IPS-NIHi7 (cell line): ENCODE measurements around the gene RBKS.
"Not testable (repeated sequence)": the region's sequence is repeated elsewhere in the genome, so short reads cannot be mapped to it uniquely, and the experiment has no call there.

Source experiments
- DNase-seq: peaks from one replicate; pipeline ENCODE4 v3.0.0; 2012; ENCODE audit warnings: mixed read lengths; ENCODE audit errors: extremely low spot score

RBKS gene

DNA sequence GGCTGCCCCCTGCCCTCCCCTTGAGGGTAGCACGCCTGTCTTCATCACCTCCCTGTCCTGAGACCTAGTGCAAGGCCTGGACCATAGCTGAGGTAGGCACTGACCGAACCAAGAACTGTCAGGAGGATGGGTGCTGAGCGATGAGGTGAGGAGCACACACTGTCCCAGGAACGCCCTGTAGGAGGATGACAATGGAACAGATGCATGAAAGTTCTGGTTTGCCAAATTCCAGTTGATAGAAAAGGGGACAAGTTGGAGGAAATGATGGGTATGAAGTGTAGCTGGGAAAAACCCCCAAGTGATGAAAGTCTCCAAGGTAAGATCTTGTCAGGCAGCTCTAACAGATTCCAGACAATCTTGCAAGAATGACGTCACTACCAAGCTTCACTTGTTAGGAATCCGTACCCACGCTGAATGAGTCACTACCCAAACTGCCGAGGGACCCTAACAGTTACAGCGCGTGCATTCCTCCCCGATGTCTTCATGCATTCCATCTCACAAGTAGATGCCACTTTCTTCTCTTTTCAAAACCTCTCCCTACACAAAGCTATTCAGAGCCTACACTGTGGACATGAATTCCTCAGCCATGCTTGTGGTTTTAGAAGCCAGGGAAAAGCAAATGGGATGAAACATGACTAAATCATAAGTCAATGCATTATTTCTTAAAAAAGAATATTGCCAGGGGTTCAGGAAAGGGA is 91.1 kb downstream of the RBKS start:
- peak; percentile 70 for DNase-seq

DNA sequence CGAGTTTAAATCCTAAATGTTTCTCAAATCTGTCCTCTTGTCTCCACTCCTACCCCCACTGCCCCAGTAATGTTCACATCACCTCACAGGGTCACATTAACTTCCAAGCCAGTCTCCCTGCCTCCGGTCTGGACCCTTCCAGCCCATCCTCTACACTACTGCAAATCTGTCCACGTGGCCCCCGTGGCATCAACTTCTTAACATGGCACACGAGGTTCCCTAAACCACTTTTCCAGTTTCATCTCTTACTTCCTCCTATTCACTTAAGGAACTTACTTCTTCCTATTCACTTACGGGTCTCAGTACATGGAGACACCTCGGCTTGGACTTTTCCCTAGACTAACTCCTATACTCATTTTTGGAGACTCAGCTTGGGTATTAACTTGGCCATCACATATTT is 91.7 kb downstream of the RBKS start:
- DNase-seq, result no peak

DNA sequence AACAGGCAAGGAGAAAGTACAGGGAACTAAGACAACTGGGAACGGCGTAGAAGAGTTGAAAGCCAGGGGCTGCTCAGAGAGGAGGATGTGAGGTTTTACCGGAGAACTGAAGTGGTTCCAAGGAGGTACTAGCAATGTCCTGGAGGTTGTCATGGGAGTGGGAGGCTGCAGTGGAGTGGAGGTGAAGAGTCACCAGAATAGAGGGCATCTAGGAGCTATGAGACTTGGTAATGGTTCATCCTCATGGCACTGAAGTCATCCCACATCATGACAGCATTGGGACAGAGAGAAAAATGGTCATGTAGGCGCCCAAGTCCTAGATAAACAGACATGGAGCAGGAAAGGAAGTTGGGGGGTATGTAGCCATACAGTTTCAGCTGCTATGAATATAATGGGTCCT is 92.3 kb downstream of the RBKS start:
- no peak for DNase-seq

DNA sequence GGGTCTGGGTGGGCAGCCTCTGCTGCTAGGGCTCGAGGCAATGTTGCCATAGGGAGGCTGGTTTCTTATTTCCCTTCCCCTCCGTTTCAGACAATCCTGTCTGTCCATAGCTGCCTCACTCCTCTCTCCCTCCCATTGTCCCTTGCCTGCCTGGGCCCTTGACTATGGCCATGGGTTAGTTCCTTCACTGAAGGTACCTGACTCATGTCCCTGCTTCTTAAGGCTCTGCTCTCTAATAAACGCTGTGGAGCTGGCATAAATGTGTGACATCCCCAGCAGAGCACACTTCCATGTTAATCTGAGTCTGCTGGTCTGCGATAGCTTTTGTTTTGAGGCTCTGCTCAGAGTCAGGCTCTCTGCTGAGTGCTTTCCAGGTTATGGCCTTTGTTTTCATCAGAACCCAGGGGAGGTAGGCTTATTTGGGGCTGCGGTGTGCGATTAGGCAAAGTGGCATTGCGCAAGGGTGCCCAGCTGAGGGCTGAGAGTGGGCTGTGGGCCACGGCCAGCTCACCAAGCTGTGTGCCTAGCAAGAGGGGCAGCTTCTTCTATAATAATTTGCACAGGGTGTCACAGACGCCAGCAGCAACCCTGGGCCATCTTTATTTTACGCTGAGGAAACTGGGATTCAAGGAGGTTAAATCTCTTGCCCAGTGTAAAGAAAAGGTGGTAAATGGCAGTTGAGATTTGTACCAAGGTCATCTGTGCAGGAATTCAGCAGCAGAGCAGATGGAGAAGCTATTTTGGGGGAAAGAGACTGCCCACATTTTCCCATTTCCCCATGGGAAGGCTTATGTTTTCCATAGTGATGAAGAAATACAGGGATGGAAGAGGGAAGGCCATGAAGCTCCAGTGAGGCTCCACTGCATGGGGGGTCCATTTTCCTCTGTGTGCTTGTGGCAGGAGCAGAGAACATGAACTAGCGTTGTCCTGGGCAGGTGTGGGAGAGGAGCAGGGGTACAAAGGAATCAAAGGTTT is 93.1 kb downstream of the RBKS start:
- DNase-seq, result no peak

DNA sequence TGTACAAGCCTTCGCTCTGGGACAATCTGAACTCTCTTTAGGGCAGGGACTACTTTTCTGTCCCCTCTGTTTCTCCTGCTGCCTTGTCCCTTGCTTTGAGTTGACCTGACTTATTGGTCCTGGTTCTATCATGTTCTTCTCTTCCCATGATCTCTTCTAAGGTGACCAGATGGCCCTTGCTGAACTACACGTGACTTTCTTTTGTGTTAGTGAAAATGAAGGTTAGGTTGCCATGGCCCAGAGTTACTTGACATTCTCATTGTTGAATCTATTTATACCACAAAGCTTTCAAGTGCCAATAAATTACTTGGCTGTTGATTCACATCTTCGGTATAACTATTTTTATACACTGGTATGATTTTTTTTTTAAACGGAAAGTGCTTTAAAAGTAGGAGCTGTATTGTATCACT is 94.3 kb downstream of the RBKS start:
- DNase-seq, result no peak

DNA sequence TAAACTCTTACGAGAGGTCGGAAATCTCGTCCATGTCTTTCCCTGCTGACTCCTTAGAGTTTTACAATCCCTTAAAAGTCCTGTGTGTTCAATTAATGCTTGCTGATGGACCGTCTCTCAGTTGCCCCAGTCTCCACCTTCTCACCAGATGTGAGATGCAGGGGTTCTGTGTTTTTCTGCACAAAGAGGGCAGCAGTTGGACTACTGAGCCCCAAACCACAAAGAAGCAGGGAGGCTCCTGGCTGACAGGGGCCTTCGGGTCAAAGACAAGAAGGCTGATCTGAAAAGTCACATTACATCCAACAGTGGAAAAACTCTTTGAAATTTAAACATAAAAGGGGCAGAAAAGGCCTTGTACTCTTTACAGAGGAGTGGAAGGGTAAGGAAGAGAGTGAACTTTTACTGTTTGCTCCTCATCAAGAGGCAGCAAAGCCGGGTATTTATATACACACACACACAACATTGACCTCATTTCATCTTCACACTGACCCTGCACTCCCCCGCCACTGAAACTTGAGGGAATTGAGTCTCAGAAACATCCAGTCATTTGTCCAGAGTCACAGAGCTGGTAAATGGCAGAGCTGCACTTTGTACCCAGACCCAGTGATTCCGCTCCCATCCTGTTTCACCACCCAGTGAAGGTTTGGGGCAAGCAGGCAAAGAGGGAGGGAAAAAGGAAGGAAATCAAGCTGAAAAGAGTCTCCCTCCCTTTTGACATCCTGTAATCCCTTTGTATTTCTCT is 94.9 kb downstream of the RBKS start:
- no peak for DNase-seq

DNA sequence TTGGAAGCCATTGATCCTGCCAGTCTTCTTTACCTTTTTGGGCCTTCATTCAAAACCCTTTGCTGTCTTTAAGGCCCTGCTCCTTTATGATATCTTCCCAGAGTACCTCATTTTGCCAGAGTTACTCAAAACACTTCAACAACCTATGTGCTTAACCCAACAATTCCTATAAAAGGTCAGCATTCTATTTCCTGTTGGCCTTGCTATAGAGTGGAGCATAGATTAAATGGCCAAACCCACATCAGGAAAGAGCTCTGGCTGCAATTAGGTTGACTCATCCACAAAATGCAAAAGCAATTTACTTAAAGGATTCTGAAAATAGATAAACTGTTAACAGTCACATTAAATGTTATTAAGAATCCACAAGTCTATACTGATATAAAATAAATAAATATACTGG is 97.4 kb downstream of the RBKS start:
- no peak for DNase-seq

DNA sequence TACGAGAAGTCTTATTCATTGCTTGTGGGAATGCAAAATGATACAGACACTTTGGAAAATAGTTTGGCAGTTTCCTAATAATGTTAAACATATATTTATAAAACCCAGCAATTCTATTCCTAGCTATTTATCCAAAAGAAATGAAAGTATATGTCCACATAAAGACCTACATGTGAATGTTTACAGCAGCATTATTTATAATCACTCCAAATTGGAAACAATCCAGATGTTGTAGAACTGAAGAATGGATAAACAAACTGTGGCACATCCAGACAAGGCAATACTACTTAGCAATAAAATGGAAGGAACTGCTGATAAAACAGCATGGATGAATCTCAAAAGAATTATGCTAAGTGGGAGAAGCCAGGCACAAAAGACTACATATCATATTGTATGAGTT is 99.4 kb downstream of the RBKS start:
- DNase-seq, result no peak

DNA sequence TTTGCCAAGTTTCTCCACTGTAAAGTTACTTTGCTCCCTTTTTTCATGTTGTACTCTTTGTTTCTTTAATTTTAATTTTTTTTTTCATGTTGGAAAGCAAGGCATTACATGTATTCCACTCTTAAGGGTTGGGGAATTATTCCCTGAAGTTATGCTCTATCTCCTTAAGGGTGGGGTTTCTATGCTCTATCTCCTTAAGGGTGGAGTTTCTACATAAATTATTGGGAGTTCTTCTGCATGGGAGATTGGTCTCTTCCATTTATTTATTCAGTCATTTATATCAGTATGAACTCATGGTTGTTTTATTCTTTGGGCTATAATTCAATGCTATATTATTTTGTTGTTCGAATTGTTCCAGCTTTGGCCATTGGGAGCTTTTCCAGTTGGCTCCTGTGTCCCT is 107.5 kb downstream of the RBKS start:
- DNase-seq, result no peak

DNA sequence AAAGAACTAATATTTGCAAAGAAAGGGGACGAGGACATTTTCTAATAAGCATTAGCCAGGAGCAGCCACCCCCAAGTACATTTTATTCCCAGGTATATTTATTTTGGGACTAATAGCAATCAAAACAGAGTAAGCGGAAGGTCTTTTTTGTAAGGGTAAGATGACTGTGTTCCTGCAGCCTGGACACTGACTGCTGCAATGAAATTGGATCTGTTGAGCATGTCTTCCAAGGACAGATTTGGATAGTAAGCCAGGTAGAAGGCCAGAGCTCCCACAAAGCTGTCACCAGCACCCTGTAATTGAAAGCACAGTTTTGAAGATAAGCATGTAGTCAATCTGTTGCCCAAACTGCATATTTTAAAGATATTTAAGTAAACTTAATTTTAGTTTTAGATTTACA is 108.7 kb downstream of the RBKS start:
- DNase-seq, result no peak

DNA sequence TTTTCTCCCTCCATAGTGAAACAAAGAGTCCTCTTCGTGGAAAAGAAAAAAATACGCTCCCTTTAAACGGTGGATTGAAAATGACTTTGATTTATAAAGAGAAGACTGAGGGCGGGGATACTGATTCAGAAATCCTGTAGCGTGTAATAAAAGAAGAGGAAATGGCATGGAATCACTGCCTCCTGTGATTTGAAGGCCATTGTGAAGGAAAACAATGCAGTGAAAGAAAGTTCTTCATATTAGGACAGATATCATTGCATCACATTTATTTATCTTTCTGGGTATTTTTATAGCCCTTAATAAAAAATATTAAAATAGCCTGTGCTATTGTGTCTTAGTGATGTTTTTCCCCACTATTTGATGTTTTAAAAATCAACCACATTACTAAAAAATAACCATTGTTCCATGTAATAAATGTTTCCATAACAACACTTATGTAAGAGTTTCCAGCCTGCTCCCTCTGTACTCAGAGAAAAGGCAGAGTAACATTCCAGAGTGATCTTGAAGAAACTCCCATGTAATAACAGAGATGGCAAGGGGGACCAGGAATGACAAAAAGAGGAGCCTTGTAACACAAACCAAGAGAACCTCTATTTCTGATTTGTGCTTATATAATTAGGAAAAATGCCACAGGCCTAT is 110.7 kb downstream of the RBKS start:
- DNase-seq, result no peak

DNA sequence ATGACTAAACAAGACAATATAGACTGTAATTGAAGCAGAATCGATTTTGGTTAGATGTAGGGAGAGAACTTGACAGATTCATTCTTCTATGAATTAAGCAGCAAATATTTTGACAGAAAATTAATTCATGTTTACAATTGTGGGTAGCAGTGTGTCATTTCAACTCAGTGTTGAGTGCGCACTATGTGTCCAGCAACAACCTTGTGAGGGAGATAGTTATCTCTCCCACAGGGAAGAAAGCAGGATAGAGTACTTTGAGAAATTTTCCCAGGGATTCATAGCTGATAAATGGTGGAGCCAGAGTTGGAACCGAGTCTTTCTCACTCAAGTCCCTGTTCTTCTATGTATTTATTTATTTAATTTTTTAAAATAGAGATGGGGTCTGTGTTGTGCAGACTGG is 113.5 kb downstream of the RBKS start:
- DNase-seq, result no peak

DNA sequence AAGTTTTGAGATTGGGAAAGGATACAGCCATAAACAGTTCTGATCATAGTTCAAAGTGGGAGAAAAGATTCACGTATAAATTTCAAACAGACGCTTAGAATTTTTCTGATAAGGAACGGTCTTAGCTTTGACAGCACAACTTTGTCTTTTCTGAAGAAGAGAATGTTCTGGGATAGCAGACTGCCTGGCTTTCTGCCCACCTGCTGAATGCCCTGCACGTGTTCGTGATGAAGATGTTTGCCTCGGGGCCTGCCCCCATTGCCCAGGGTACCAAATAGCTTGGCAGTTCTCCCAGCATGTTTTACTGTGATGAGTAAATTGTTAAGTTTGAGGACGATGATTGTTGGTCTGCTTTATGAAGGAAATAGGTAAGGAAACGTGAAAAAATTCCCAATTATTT is 114.1 kb downstream of the RBKS start:
- DNase-seq, result no peak

DNA sequence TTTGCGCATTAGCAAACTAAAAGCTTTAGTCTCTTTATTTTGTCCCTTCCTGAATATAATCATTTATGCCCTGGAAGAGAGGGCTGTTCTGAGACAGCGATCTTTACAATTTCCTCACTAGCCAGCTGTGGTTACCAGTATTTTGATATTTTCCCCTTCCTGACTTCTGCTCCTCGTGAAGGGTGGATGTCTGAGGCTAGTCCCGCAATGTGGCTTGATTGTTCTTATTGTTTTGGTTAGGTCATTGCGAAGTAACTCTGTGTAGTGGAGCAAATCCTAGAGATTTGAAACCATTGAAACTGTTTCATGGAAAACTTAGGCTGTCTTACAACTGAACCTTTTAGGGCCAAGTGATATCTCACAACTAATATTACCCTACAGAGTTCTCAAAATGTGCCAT is 116.2 kb downstream of the RBKS start:
- no peak for DNase-seq

DNA sequence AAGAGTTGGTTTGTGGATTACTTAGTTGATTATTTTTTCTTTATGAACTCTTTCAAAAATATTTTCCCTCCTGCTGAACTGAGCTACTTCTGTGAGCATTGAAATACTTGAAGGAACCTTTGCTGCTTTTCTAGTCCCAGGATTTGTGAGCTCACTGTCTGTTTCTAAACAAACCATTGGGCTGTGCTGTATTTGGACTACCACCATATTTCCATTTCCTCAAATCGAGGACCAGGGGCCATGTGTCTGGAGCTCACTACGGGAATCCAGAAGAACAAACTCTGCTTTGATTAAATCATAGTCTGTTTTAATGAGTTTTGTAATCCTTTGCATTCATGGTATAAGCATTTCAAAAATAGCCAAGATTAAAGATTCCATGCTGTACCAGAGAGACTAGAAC is 117.4 kb downstream of the RBKS start:
- no peak for DNase-seq

DNA sequence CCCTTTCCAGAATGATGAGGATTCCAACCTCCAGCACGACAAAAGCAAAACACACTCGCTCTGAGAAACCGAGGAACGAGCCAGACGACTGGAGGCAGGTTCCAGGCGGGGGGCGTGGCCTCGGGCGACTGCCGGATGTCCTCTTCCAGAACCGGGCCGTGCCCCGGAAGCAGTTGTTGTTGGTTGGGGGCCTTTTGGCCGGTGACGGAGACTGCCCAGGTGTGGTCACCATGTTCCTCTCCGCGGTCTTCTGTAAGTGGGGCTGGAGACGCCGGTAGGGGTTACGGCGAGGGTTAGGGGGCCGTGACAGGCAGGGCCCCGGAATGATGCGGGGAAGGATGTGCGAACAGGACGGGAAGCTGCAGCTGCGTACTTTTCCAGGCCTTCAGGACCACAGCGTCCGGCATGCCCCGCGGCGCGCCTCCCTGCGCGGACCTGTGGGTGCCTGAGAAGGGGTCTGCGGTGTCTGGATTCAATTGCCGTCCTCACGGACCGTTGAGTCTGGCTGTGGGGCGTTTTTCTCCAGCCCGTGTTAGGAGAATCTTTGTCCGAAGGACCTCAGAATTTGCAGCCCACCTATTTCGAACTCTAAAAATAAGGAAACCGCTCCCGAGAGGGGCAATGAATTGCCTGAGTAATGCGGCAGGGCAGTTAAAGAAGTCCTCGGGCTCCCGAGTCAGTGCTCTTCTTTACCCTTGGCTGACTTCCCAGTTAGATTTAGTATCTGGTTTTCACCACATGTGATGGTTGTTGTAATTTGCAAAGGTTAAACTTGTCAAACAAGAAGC is 118.4 kb downstream of the RBKS start, which contains the start of gene MRPL33:
Gene MRPL33, plus strand, starts transcription at position 172 of the 788 bp plus-strand sequence. Its CDS starts 59 bp downstream, at position 231.
- DNase-seq, result peak; percentile 99

DNA sequence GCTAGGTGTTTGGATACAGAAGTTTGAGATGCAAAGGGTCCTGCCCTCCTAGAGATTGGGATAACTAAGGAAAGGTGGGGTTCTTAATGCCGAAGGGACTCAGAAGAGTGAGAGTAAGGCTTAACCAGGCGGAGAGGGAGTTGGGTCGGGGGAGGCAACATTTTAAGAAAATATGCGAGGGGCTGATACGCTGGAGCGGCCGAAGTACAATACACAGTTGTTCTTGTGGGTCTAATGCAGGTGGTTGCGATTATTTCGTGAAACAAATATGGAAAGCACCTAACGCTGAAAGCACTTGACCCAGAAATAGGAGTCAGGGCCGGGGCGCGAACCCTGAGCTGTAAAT is 119.0 kb downstream of the RBKS start:
- no peak for DNase-seq

DNA sequence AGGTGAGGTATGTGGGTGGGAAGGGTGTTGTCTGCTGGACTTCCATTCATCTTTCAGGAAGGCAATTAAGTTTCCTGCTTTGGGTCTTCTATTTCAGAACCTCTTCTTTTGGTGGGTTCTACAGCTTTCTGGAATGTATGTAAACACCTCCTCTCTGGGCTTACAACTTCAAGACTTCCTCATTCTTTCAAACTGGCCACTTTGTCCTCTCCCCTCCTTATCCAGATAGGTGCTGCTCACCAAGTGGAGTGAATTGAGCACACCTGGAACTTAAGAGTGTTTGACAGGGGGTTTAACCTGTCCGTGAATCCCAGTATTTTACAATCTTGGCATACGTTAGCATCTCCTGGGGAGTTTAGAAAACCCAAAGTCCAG is 123.9 kb downstream of the RBKS start:
- no peak for DNase-seq

DNA sequence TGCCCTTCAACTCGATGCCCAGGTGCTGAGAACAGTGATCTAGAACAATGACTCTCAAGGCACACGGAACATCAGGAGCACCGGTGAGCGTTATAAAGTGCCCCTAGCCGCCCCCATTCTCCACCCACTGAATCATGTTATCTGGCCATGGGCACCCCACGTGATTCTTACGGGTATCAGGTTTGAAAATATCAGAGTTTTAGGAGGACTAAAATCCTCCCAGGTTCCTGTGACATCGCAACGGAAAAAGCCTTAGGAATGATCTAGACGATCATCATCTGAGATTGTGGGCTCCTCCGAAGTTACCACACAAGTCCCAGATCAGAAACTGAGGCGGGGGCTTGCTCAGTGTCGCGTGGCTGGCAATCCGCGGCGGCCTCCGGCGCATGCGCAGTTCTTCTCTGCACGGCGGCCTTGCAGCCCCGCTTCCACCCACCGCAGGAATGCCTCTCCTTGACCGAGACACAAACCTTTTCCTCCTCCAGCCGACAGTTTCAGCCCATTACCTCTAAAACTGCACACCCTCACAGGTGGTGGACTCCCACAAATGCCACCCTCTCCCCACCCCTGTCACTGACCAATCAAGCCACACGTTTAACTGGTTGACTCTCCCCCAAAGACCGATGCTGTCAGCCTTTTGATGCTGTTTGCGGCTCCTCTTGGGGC is 124.4 kb downstream of the RBKS start:
- DNase-seq, result no peak

DNA sequence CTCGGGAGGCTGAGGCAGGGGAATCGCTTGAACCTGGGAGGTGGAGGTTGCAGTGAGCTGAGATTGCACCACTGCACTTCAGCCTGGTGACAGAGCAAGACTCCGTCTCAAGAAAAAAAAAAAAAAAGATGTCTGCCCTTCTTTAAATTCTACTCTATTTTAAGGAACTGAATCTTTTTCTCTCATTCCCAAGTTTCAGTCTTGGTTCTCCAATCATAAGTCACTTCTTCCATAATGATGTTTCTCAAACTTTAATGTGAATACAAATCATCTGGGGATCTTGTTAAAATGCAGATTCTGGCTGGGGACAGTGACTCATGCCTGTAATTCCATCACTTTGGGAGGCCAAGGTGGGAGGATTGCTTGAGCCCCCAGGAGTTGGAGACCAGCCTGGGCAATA is 125.7 kb downstream of the RBKS start:
- not testable (repeated sequence) for DNase-seq

DNA sequence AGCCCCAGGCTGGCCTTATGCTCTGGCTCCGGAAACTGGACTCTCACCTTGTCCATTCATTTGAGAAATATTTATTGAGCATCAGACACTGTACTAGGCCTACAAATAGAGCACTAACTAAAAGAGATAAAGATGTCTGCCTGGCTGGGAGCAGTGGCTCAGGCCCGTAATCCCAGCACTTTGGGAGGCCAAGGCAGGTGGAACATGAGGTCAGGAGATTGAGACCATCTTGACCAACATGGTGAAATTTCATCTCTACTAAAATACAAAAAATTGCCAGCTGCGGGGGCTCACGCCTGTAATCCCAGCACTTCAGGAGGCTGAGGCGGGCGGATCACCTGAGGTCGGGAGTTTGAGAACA is 126.3 kb downstream of the RBKS start:
- no peak for DNase-seq
